Body of pancreas (tissue), 4 donors: ENCODE results near the gene SAXO2.
"Not testable (repeated sequence)": the region's sequence is repeated elsewhere in the genome, so short reads cannot be mapped to it uniquely, and the experiment has no call there.

Experiments
- CTCF ChIP-seq, 7 experiments: fragments of 450-650 bp in 4 of 7; fragments of 200-600 bp in 3 of 7; sonication (generic) in 3 of 7; IDR thresholded peaks; one replicate each; pipeline ENCODE4 v1.5.1; 2016 to 2019; ENCODE audit warnings: antibody characterized with exemption in 7 of 7
- POLR2A ChIP-seq, 3 donors: fragments of 450-650 bp; IDR thresholded peaks; one replicate each; pipeline ENCODE4 v1.6.1; 2016; ENCODE audit warnings: antibody characterized with exemption in 3 of 3, mild to moderate bottlenecking in 2 of 3

- TF ChIP-seq POLR2A (IDR thresholded peaks at IDR 0.05) = not testable (repeated sequence)
- peak in 1 of 7 experiments; percentile 19 for TF ChIP-seq CTCF (IDR thresholded peaks at IDR 0.05)
Measured at GRCh38 chr15:82281276-82281675, 18.7 kb downstream of the SAXO2 start.
